K562 (cell line): ENCODE results near the gene PLA2G12B. TPM values are rescaled to one million over a fixed set of nuclear protein-coding genes. Genes with fewer than 3 reads are reported as not detected.

Experiments
- BDP1 ChIP-seq: IDR thresholded peaks from 3 replicates; pipeline ENCODE4 v1.6.1; 2011; ENCODE audit not compliant: insufficient read length, insufficient read depth
- CEBPB ChIP-seq: fragments of 450-650 bp; IDR thresholded peaks from 2 replicates; pipeline ENCODE4 v1.6.1; 2016; ENCODE audit warnings: missing genetic modification characterization, missing compliant biosample characterization
- EHMT2 ChIP-seq: fragments of 450-650 bp; IDR thresholded peaks from 2 replicates; pipeline ENCODE4 v1.6.1; 2018; ENCODE audit warnings: antibody characterized with exemption
- ELF1 ChIP-seq: fragments of 200-800 bp; sonication (Bioruptor generic); IDR thresholded peaks from 2 replicates; pipeline ENCODE4 v1.6.1; 2016; ENCODE audit warnings: missing genetic modification characterization, missing compliant biosample characterization
- EP300 ChIP-seq: IDR thresholded peaks from 2 replicates; pipeline ENCODE4 v1.6.1; 2012; ENCODE audit warnings: low read length, improper control_type of control experiment
- FOXO4 ChIP-seq: fragments of 450-650 bp; formaldehyde crosslinking; IDR thresholded peaks from 2 replicates; pipeline ENCODE4 v1.4.0; 2020; ENCODE audit warnings: mild to moderate bottlenecking, moderate library complexity
- GATA2 ChIP-seq: sonication (generic); formaldehyde crosslinking; IDR thresholded peaks from 2 replicates; pipeline ENCODE4 v1.4.0; 2020; ENCODE audit warnings: mild to moderate bottlenecking, missing genetic modification reagents
- MTA1 ChIP-seq: fragments of 450-650 bp; IDR thresholded peaks from 2 replicates; pipeline ENCODE4 v1.6.1; 2017; ENCODE audit warnings: borderline replicate concordance
- OTX1 ChIP-seq: fragments of 450-650 bp; formaldehyde crosslinking; IDR thresholded peaks from 2 replicates; pipeline ENCODE4 v1.4.0; 2022; ENCODE audit warnings: mild to moderate bottlenecking
- POLR3A ChIP-seq: IDR thresholded peaks from 2 replicates; pipeline ENCODE4 v1.6.1; 2011; ENCODE audit warnings: borderline replicate concordance, mild to moderate bottlenecking, moderate library complexity; ENCODE audit not compliant: insufficient read length, insufficient read depth; ENCODE audit errors: extremely low read depth
- RBM39 ChIP-seq: fragments of 200-400 bp; formaldehyde crosslinking; optimal IDR thresholded peaks from 2 replicates; pipeline ENCODE3; 2018; ENCODE audit warnings: low read depth, low read length
- RCOR1 ChIP-seq, 2 experiments: IDR thresholded peaks; 2 replicates each; pipeline ENCODE4 v1.6.1; 2012; ENCODE audit warnings: low read depth in 2 of 2, low read length in 2 of 2, borderline replicate concordance in 1 of 2, improper control_type of control experiment in 1 of 2
- YBX1 ChIP-seq: fragments of 450-650 bp; IDR thresholded peaks from 2 replicates; pipeline ENCODE4 v1.7.1; 2016; ENCODE audit warnings: mild to moderate bottlenecking
- ZBTB12 ChIP-seq: fragments of 250-450 bp; sonication (Bioruptor Pico); IDR thresholded peaks from 2 replicates; pipeline ENCODE4 v1.4.0; 2020
- ZBTB9 ChIP-seq: fragments of 450-650 bp; formaldehyde crosslinking; IDR thresholded peaks from 2 replicates; pipeline ENCODE4 v1.4.0; 2020; ENCODE audit warnings: mild to moderate bottlenecking, moderate library complexity
- polyA plus RNA-seq, 8 experiments: library from polyadenylated mRNA; depleted of rRNA in 4 of 8; stranded (reverse) in 5 of 8; unstranded in 3 of 8; fragments of >200 nt; fragmentation: Nextera tagmentation in 2 of 8; fragmentation: Illumina TruSeq in 1 of 8; extraction: Ambion mirVana in 2 of 8; extraction: Trizol in 1 of 8; gene quantifications; 2 replicates each; pipeline versions ENCODE4 v1.2.1 to v1.2.3, GENCODE V29; 2011 to 2014; ENCODE audit warnings: inconsistent platforms in 1 of 8, missing spikeins in 1 of 8
- total RNA-seq, 7 experiments: library from RNA; depleted of rRNA in 6 of 7; stranded (reverse); fragments of >200 nt in 6 of 7; fragmentation: Illumina TruSeq in 2 of 7; extraction: Trizol in 2 of 7; gene quantifications; 2 replicates each; pipeline versions ENCODE4 v1.2.1 to v1.2.3, GENCODE V29; 2011 to 2021; ENCODE audit warnings: low replicate concordance in 1 of 7
- TF ChIP-seq, protein P1 (sequence below), 2 experiments: fragments of 450-650 bp; IDR thresholded peaks; 2 replicates each; pipeline ENCODE4 v1.6.1; 2016
- TF ChIP-seq, protein P2 (sequence below), 2 experiments: fragments of 150-350 bp in 1 of 2; IDR thresholded peaks; 2 replicates each; pipeline ENCODE4 v1.6.1; 2012 to 2016; ENCODE audit warnings: low read depth in 2 of 2, low read length in 2 of 2, mild to moderate bottlenecking in 1 of 2, moderate library complexity in 1 of 2
- TF ChIP-seq, protein P3 (sequence below): fragments of 450-650 bp; formaldehyde crosslinking; IDR thresholded peaks from 2 replicates; pipeline ENCODE4 v1.4.0; 2022; ENCODE audit warnings: missing genetic modification characterization

Gene PLA2G12B
- total and polyA plus RNA-seq, 9 of the 15 experiments (the other 6 are each of a cell fraction or from before 2014, with no cell fraction given) = not detected

- TF ChIP-seq ELF1 (tag) (no peak), FOXO4 (CRISPR knock-in tag) (no peak), RBM39 (no peak), RCOR1 (IDR thresholded peaks at IDR 0.05; ENCODE audit: borderline replicate concordance in 1 of 2, low read depth in 2 of 2, low read length in 2 of 2) (0 out of 4 replicates have a peak, but pooled peaks of 1 of the 2 experiments have one; percentile 17), ZBTB12 (CRISPR knock-in tag) (no peak), CEBPB (tag) (no peak), BDP1 (no peak), EHMT2 (peak; percentile 58; the same call in 1 of the 2 replicates), GATA2 (peak; percentile 76), YBX1 (no peak), EP300 (peak; percentile 60), POLR3A (no peak), OTX1 (no peak), MTA1 (0 out of 2 replicates have a peak, but pooled peaks have one; percentile 41), ZBTB9 (CRISPR knock-in tag) (no peak)
- TF ChIP-seq, protein P1, sequence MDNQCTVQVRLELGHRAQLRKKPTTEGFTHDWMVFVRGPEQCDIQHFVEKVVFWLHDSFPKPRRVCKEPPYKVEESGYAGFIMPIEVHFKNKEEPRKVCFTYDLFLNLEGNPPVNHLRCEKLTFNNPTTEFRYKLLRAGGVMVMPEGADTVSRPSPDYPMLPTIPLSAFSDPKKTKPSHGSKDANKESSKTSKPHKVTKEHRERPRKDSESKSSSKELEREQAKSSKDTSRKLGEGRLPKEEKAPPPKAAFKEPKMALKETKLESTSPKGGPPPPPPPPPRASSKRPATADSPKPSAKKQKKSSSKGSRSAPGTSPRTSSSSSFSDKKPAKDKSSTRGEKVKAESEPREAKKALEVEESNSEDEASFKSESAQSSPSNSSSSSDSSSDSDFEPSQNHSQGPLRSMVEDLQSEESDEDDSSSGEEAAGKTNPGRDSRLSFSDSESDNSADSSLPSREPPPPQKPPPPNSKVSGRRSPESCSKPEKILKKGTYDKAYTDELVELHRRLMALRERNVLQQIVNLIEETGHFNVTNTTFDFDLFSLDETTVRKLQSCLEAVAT (IDR thresholded peaks at IDR 0.05) = 0 out of 4 replicates have a peak, but pooled peaks of 1 of the 2 experiments have one; percentile 32
- TF ChIP-seq, protein P2, sequence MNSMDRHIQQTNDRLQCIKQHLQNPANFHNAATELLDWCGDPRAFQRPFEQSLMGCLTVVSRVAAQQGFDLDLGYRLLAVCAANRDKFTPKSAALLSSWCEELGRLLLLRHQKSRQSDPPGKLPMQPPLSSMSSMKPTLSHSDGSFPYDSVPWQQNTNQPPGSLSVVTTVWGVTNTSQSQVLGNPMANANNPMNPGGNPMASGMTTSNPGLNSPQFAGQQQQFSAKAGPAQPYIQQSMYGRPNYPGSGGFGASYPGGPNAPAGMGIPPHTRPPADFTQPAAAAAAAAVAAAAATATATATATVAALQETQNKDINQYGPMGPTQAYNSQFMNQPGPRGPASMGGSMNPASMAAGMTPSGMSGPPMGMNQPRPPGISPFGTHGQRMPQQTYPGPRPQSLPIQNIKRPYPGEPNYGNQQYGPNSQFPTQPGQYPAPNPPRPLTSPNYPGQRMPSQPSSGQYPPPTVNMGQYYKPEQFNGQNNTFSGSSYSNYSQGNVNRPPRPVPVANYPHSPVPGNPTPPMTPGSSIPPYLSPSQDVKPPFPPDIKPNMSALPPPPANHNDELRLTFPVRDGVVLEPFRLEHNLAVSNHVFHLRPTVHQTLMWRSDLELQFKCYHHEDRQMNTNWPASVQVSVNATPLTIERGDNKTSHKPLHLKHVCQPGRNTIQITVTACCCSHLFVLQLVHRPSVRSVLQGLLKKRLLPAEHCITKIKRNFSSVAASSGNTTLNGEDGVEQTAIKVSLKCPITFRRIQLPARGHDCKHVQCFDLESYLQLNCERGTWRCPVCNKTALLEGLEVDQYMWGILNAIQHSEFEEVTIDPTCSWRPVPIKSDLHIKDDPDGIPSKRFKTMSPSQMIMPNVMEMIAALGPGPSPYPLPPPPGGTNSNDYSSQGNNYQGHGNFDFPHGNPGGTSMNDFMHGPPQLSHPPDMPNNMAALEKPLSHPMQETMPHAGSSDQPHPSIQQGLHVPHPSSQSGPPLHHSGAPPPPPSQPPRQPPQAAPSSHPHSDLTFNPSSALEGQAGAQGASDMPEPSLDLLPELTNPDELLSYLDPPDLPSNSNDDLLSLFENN (IDR thresholded peaks at IDR 0.05; ENCODE audit: low read depth in 2 of 2, low read length in 2 of 2) = peak in 1 of 2 experiments; percentile 66; a peak in 1 of 4 replicates
- TF ChIP-seq, protein P3, sequence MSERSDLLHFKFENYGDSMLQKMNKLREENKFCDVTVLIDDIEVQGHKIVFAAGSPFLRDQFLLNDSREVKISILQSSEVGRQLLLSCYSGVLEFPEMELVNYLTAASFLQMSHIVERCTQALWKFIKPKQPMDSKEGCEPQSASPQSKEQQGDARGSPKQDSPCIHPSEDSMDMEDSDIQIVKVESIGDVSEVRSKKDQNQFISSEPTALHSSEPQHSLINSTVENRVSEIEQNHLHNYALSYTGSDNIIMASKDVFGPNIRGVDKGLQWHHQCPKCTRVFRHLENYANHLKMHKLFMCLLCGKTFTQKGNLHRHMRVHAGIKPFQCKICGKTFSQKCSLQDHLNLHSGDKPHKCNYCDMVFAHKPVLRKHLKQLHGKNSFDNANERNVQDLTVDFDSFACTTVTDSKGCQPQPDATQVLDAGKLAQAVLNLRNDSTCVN = no peak
Observed at GRCh38 chr10:72981882-72982529, 27.4 kb upstream of the PLA2G12B start (continued).
